HG02870 (cell line): ENCODE results near the gene CANT1.
"Not testable (repeated sequence)": the region's sequence is repeated elsewhere in the genome, so short reads cannot be mapped to it uniquely, and the experiment has no call there.

ENCODE experiments used
- ATAC-seq: cut with Tn5 transposase; IDR thresholded peaks from one replicate; pipeline ENCODE4 v1.9.1; 2021; ENCODE audit warnings: mild to moderate bottlenecking, moderate library complexity; ENCODE audit not compliant: unreplicated experiment

The CANT1 gene

GRCh38 chr17:79028496-79029326, 19.1 kb upstream of the CANT1 start:
- no peak for ATAC-seq

GRCh38 chr17:79027925-79028491, 18.4 kb upstream of the CANT1 start:
- no peak for ATAC-seq

DNA sequence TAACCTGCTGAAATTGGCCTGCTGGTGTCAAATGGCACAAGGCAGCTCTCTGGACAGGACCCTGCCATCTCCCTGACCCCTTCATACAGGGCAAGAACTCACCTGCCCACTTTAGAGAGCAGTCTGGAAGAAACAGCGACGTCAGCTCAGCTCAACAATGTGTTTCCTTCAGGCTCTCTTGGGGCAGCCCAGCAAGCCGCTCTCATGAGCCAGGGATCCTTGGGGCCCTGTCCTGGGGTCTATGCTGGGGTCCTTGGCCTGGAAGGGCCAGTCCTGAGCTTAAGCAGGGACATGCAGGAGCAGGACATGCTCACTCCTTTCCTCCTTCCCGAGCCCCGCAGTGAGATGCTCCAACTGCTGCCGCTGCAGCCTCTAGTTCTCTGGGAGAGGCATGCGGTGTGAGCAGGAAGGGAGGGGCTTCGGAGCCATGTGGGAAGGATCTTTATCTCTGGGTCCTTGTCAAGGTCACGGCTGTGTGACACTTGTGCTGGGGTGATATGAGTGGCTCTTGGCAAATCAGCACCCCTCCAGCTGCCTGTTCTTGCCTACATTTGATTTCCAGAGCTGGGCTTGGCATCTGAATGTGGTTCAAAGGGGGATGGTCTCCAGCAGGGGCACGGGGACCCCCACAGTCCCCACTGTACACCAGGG, 17.8 kb upstream of the CANT1 start:
- ATAC-seq = no peak

DNA sequence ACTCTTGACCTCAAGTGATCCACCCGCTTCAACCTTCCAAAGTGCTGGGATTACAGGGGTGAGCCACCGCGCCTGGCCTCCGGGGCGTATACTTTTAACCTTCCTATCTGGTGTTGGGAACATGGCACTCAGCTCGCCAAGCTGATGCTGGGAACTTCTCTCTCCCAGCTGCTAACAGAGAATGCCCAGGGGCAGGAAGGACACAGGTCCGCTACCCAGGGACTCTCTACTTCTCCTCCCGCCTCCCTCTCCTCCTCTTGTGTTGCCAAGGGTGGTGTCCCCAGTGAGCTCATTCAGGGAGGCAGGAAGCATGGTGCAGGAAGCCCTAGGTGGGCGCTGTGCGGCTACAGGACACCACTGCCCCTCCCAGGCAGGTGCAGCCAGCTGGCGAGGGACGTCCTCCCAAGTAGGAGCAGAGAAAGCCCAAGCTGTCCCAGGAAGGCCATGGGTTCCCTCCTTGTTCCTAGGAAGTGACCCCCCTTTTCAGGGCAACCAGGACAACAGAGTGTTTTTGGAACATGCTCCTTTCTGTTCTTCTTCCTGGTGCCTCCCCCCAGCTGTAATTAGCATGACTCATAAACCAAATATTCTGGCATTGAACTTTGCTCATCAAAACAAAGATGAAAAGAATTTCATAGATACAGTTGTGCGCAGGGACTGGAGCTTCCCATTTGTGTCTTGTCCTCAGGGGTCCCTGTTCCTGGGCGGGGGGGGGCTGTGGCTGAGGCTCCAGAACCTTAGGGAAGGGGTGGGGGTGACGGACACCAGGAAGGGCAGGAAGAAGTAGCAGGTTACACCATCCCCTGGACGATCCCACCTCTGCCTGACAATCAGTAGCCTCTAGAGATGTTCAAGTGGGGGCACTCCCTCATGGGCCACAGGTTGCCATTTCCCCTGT, 17.1 kb upstream of the CANT1 start:
- ATAC-seq = no peak

DNA sequence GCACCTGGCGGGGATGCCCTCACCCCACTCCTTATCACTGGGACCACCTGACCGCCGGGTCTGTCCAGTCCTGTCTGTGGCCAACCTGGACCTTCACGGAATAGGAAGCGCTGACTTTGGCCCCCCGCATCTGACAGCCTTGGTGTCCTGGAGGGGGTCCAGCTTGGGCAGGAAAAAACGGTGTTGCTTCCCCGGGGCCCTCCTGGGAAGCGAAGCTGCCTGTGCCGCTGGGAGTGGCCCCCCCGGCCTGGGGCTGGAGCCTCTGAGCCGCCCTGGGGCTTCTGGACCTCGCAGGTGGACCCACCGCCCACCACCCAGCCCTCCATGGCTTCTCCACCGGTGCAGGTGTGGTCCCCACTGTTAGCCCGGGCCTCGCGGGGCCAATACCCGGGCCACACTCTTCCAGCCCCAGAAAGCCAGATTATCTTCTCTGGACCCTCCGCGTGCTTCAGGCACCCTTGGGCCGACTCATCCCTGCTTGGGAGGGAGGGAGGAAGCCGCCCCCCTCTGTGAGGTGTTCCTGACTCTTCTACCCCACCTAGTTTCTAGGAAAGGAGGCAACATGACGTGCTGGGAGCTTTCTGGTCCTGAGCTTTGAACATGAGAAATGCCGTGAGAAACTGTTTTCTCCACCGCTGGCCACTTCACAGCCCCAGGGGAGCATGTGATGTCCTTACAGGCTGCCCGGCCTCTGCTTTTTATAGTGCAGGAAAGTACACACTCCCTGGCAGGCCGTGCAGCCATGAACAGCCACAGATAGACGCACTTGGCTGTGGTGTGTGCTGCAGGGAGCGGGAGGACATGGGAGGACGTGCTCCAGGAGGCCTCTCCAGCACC, 15.6 kb upstream of the CANT1 start:
- ATAC-seq = no peak

- ATAC-seq = no peak
These were observed 14.6 kb upstream of the CANT1 start, which contains the start of gene C1QTNF1 for GRCh38 chr17:79023886-79024771. TSS of gene C1QTNF1 (plus strand) at chr17:79024169. CDS start at chr17:79043969, 19,800 bp downstream.

DNA sequence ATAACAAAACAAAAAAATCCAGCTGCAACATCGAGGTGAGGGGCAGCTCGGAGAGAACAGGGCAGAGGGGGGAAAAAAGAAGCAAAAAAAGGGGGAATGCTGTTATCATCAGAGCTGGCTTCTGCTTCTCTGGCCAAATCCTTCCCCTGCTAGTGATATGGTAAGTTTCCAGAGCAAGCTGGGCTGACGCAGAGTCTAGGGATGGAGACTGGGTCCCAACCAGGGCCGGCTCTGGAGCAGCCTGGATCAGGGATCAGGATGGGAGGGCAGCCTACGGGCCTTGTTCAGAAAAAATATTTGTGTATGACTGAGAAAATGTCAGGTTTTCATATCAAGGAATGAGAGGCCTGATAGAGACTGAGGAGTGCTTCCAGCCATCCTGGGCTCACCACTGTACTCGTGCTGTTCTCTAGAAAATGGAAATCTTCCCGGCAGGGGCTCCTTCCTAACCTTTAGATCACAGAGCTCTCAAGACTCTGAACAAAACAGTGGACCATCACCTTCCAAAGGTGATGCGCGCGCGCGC, 13.7 kb upstream of the CANT1 start:
- ATAC-seq = no peak

DNA sequence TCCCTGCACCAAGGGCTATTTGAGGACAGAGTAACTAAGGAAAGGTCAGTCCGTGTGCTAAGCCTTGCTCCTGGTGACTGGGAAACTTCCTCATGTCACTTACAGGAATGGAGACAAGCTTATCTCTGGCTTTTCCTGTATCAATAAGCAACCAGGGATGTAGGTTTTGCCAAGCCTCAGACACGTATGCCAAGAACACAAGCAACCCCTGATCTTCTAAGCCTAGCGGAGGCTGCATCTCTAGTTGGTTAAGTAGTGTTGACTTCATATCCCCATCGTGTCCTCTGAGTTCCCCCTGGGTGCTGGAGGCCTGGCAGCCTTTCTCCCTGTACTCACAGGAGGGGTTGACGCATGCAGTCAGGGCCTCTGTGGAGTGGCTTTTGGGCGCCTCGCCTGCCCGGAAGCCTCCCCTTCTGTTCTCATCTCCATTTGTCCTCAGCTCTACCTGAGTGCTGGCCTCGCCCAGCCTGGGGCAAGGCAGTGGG, 13.0 kb upstream of the CANT1 start:
- ATAC-seq = no peak

GRCh38 chr17:79021929-79022328, 12.4 kb upstream of the CANT1 start:
- not testable (repeated sequence) for ATAC-seq

DNA sequence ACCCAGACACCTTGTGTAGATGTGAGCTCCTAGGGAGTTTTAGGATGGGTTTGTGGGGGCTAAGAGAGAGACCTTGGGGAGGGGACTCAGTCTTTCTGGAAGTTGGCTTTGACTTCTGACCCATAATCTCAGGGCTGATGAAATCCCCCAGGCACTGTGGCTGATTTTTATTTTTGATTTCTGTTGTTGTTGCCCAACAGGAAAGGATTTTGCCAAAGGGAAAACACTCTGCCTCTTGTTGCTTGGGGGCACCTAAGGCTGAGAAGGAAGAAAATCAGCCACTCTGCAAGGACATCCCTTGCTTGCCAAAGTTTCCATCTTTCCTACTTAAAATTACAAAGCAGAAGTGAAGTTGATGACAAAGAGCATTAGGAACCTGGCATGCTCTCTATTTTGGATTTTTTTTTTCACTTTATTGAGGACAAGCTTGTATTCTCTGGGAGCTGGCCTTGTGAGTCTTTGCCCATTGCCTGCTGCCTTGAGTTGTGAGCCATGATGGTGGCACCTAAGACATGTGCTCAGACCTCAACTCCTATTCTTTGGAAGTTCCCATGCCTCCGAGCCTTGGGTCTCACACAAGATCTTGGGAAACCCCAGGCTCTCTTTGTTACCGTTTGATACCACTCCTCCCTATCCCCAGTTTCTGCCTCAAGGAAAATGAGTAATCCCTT, 11.2 kb upstream of the CANT1 start:
- ATAC-seq = no peak

DNA sequence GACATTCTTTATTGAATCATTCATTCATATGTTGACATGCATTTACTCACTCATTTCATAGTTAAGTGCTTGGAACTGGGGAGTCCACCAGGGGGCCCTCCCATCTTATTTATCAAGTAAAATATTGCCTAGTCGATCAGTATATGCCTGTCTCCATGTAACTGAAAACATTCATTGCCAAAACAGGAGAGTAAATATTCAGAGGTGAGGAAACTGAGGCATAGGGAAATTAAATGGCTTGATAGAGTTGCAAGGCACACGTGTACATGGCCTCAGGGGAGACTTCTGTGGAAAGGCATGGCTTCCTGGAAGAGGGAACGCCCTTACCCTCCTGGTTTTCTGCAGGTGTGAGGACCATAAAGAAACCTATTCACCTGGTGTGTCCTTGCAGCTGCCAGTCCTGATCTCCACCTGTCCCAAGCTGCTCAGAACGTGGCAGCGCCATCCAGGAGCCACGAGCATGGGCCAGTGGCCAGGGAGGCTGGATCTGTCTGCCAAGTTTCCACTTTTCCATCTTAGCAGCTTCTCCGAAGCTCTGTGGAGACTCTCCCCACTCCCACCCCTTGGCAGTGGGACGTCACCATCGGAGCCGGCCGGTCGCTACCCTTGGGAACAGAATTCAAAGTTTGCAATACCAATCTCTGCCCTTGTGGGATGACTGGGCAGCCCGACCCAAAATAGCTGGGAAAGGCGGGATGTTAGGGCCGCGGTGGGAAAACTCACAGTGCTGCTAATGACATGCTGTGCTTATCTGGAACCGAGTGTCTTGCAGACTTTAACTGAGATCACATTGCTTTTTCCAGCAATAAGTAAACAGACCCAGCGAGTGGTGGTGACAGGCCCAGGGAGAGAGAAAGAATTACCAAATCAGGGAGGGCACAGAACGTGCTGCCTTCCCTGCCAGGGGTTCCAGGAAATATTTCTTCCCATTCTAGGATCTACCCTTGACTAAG, 10.3 kb upstream of the CANT1 start:
- no peak for ATAC-seq

DNA sequence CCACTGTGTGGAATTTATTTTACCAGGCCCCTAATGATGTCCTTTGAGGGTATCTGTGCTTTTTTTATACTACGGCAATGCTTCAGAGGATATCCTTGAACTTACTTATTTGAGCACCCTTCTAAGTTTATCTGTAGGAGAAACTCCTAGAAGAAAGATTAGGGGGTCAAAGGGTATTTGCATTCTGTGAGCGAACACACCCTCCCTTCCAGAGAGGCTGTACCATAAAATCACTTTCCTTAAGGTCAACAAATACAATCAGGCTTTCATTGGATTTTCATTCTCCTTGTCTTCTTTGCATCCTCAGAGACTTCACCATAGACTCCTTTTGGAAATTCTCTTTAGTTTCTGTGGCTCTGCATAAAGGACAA, 9.7 kb upstream of the CANT1 start:
- ATAC-seq = no peak

DNA sequence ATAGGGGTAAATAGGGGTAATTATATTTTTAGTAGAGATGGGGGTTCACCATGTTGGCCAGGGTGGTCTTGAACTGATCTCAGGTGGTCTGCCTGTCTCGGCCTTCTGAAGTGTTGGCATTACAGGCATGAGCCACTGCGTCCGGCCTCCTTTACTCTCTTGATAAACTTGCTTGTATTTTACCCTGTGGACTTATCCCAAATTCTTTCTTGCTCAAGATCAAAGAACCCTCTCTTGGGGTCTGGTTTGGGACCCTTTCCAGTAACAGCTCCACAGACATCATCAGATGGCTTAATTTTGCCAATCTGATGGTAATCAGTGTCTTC, 8.8 kb upstream of the CANT1 start:
- ATAC-seq = no peak

DNA sequence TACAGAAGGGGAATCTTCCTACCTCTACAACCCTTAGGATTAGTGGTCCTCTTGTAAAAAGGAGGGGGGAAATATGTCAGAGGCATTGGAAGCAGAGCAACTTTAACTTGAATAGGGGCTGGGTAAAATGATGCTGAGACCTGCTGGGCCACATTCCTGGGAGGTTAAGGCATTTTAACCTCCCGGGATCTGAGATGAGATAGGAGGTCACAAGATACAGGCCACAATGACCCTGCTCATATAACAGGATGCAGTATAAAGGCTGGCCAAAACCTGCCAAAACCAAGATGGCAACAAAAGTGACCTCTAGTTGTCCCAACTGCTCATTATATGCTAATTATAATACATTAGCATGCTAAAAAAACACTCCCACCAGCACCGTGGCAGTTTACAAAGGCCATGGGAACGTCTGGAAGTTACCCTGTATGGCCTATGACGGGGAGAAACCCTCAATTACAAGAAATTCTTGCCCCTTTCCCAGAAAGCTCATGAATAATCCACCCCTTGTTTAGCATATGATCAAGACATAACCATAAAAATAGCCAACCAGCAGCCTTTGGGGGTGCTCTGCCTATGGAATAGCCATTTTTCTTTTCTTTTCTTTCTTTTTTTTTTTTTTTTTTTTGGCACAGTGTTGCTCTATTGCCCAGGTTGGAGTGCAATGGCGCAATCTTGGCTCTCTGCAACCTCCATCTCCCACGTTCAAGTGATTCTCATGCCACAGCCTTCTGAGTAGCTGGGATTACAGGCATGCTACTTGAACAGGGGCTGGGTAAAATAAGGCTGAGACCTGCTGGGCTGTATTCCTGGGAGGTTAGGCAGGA, 8.2 kb upstream of the CANT1 start:
- no peak for ATAC-seq

- ATAC-seq = no peak
These were observed 4.7 kb upstream of the CANT1 start for GRCh38 chr17:79014158-79014758.

DNA sequence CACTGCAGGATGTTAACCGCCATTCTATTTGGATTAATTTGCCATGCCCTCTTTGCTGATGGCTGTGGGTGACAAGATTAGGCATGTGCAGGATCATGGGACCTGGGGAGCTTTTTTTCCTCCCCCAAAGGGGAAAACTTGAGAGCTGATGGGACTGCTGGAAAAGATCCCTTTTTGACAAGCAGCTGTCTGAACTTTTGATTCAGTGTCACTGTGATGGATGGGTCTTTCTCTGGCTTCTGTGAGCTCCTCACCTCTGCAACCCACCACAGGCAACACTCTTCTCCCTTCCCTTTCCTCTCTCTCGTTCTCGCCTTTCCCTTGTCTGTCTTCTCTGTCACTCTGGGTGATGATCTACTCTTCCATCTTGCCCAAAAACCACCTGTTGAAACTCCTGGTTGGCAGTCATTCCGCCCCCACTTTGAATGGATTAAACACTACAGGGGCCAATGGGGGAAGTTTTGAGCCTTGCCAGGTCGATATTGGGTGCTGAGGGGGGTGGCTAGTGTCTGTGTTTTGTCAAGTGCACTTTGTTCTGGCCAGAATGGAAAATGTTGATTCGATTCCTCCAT, 3.1 kb upstream of the CANT1 start:
- no peak for ATAC-seq
